Measurements from ENCODE around the gene ALDH18A1.
"Not testable (repeated sequence)": the region's sequence is repeated elsewhere in the genome, so short reads cannot be mapped to it uniquely, and the experiment has no call there.

ALDH18A1 gene

DNA sequence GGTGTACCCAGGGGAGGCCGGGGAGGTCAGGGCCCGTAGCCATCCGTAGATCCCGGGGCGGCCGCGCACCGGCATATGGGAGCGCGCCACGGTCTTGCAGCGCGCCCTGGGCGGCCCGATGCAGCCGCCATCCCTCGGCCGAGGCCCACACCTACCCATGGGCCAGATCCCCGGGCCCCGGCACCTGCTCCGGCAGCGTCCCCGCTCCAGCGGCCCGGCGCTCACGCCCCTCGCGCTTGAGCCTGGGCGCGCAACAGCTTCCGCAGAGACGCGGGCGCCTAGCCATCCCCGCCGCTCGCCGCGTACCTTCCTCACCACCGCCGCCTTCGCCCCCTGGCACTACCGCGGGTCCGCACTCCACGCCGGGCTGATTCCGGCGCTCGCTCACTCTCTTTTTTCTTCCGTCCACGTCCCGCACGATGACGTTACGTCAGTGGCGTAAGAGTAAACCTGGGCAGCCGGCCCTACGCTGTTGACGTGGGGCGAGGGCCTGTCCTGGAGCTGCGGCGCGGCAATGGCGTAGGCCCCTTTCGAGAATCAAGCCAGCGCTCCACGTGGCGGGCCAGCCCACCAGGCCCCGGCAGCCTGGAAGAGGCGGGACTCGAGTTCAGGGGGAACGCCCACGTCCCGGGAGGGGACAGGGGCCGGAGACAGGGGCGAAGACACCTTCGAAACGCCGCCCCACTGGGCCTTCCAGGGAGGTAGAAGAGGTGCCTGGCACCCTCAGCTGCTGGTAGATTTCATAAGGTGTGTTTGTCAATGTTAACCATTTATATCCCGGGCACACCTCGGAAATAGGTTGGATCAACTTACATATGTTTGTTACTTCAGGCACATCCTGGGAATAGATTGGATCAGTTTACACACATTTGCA lies at the start of gene ALDH18A1:
Gene ALDH18A1 (minus strand): TSS at position 421 of the 874 bp plus-strand sequence. CDS start 3,334 bp downstream, outside the sequence.
- DNase-seq (ENCODE audit: low spot score), result peak; percentile 89

DNA sequence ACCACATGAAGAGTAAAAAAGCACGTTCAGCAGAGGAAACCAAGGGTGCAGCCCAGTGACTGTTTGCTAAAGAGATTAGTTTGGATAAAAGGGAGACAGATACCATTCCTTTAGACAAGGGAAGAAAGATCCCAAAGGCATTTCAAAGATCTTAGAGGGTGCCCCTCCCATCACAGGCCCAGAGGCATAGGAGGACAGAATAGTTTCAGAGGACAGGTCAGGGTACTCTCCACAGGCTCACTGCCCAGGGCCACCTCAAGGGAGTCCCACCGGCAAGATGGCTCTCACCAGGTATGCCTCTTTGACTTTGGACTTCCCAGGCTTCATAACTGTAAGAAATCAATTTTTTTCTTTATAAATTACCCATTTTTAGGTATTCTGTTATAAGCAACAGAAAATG lies 41.9 kb upstream of the ALDH18A1 start:
- no peak for DNase-seq (ENCODE audit: low spot score)

- DNase-seq (ENCODE audit: low spot score), result no peak
Observed at GRCh38 chr10:95697429-95697828, 40.9 kb upstream of the ALDH18A1 start.

DNA sequence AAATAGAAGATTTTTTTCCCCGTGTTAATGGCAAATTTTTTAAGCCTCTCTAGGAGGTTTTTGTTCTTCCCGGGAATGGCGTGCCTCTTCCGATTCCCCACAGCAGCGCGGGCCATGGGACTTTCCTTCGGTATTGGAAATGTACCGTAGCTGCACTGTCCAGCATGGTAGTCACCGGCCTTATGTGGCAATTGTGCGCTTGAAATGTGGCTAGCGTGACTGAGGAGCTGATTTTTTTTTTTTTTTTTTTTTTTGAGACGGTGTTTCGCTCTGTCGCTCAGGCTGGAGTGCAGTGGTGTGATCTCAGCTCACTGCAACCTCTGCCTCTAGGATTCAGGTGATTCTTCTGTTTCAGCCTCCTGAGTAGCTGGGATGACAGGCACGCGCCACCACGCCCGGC lies 38.2 kb upstream of the ALDH18A1 start:
- DNase-seq (ENCODE audit: low spot score), result no peak

- peak; percentile 99 for DNase-seq (ENCODE audit: low spot score)
Observed at GRCh38 chr10:95693668-95694534, 37.4 kb upstream of the ALDH18A1 start, which contains the start of gene TCTN3. Gene TCTN3 (minus strand): TSS chr10:95693927. CDS start chr10:95693899, 28 bp downstream.

GRCh38 chr10:95693071-95693667 lies 36.7 kb upstream of the ALDH18A1 start:
- DNase-seq (ENCODE audit: low spot score), result no peak

DNA sequence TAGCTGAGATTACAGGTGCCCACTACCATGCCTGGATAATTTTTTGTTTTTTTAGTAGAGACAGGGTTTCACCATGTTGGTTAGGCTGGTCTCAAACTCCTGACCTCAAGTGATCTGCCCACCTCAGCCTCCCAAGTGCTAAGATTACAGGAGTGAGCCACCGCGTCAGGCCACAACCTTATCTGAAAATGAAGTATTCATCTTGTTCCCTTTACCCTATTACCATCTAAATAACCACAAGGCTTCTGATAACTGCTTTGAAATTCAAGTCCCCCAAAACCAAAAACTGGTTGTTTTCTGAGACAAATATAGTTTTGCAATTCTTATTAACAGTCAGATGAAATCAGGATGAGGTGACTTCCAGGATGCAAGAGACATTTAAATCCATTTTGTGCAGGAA lies 34.8 kb upstream of the ALDH18A1 start:
- DNase-seq (ENCODE audit: low spot score), result no peak

DNA sequence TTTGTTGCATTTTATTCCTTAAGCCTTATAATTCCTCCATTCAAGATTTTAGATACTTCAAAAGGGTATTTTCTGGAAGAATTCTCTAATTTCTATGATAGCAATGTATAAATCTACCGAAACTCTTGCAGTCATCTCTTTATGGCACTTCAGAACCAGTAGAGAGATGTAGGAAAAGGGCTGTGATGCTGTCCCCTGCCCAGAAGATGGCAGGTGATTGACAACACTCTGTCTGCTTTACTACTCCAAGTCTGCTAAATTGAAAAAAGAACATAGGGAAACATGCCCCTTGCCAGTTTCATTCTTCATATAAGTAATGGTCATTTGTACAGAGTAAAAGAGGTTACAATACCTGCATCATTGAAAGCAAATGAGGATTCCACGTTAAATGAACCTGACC lies 32.1 kb upstream of the ALDH18A1 start:
- DNase-seq (ENCODE audit: low spot score), result no peak

DNA sequence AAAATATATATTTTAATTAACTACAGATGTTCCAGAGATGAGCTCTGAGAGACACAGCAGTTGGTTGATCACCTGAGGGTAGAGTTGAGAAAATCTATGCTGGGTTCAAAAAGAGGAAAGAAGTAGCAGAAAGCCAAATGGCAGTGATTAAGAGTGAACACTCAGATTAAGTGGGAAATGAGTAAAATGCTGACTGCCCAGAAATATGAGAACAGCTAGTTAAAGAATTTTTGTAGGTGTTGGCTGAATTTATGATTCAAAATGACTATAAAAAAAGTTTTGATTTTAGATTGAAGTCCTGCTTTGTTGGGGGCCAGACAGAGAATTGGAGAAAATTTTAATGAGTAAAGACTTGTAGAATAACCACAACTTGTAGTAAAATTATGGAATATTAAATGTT lies 27.5 kb upstream of the ALDH18A1 start:
- no peak for DNase-seq (ENCODE audit: low spot score)

- no peak for DNase-seq (ENCODE audit: low spot score)
Observed at GRCh38 chr10:95675403-95676116, 19.0 kb upstream of the ALDH18A1 start.

DNA sequence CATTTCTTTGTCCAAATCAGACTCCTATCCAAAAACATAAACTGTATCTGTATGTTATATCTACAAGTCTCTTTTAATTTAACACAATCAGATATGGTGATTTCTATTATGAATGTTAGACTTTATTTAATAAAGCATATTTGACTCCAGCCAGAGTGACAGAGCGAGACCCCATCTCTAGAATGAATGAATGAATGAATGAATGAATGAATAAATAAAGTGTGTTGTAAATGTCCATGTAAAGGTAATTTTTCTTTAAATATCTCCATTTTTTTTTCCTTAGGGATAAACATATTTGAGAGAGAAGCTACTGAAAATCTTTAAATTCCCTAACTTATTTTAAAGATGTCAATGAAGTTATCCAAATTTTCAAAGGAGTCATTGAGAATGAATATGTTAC lies 18.1 kb upstream of the ALDH18A1 start:
- no peak for DNase-seq (ENCODE audit: low spot score)

GRCh38 chr10:95672641-95673040 lies 16.1 kb upstream of the ALDH18A1 start:
- not testable (repeated sequence) for DNase-seq (ENCODE audit: low spot score)

GRCh38 chr10:95664543-95664942 lies 8.0 kb upstream of the ALDH18A1 start:
- DNase-seq (ENCODE audit: low spot score), result no peak

GRCh38 chr10:95663496-95663895 lies 7.0 kb upstream of the ALDH18A1 start:
- no peak for DNase-seq (ENCODE audit: low spot score)

DNA sequence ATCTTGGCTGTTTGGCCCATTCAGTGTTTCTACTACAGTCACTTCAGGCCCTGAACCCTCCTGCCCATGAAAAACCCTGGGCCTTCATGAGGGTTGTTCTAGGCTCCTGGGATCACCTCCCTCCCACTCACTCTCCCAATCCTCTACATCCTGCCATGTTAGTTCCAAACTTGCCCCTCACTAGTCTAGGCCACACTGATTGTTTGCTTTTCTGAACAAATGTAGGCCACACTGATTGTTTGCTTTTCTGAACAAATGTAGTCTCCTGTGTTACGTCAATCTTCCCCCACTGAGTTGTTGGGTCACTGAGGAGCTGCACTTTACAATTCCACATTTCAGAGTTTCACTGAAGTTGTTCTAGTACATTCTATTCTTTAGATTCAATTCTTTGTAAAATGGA lies 5.3 kb upstream of the ALDH18A1 start:
- DNase-seq (ENCODE audit: low spot score), result no peak

DNA sequence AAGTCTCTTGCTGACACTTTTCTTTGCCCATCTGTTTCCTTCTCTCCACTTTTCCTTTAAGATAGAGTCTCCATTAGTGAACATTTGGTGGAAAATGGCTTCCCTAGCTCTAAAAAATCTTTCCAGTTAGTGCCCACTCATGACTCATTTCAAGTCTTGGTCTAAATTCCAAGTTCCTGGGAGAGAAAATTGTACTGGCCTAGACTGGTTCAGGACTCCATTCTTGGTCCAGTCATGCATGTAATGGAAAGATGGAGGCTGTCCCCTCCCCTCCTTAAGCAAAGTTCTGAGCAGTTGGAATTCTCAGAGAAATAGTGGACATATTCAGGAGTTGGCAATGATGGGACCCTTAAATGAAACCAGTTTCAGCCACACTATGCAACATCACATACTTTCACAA lies 3.8 kb upstream of the ALDH18A1 start:
- no peak for DNase-seq (ENCODE audit: low spot score)

DNA sequence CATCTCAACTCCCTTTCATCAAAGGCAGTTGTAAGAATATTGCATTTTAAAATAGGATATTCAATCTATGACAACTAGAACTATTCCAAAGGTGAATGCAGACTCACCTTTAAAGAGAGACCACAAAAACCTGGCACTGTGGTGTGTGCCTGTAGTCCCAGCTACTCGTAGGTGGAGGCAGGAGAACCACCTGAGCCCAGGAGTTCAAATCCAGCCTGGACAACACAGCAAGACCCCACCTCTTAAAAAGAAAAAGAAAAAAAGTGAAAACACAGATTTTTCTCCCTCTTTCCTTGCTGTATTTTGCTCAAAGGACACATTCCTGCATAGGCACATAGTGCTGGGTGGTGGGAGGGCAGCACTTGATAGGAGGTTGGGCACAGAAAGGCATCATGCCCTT lies 739 bp upstream of the ALDH18A1 start:
- DNase-seq (ENCODE audit: low spot score), result no peak

- DNase-seq (ENCODE audit: low spot score), result peak; percentile 11
Observed at GRCh38 chr10:95655571-95656290, 780 bp downstream of the ALDH18A1 start.

GRCh38 chr10:95653895-95654294 lies 2.6 kb downstream of the ALDH18A1 start:
- DNase-seq (ENCODE audit: low spot score), result no peak

- DNase-seq (ENCODE audit: low spot score), result no peak
Observed at GRCh38 chr10:95651346-95652060, 5.0 kb downstream of the ALDH18A1 start.

All from LoVo (cell line).